ENCODE data around the gene AFP.

The AFP gene

GRCh38 chr4:73419106-73420038 lies 16.6 kb upstream of the AFP start:
- no peak overlapping the region for H3K9ac ChIP-seq
- no peak overlapping the region for H3K4me2 ChIP-seq (ENCODE audit: low read length)
- no peak overlapping the region for H3K27ac ChIP-seq
- H3K4me1 ChIP-seq, result no peaks in the 10 kb centered on the region
- H3K27me3 ChIP-seq (ENCODE audit: control insufficient read depth, insufficient read depth, low read length), result no peaks in the 10 kb centered on the region
- no peaks in the 10 kb centered on the region for H3K36me3 ChIP-seq (ENCODE audit: control insufficient read depth, insufficient read depth, low read length)
- no peaks in the 10 kb centered on the region for H3K79me2 ChIP-seq
- TF ChIP-seq CTCF (IDR thresholded peaks at IDR 0.05), result no peak
- H3K9me3 ChIP-seq (ENCODE audit: control insufficient read depth, low read length), result no peaks in the 10 kb centered on the region
- H2AFZ ChIP-seq, result no peak overlapping the region
- no peak overlapping the region for H3K4me3 ChIP-seq (ENCODE audit: low read depth, low read length)

- Histone ChIP-seq H3K36me3 (ENCODE audit: control insufficient read depth, insufficient read depth, low read length) (no peaks in the 10 kb centered on the region), H3K4me3 (ENCODE audit: low read depth, low read length) (no peak overlapping the region), H3K4me2 (ENCODE audit: low read length) (no peak overlapping the region), H2AFZ (no peak overlapping the region), H3K27ac (no peak overlapping the region), H3K9me3 (ENCODE audit: control insufficient read depth, low read length) (no peaks in the 10 kb centered on the region), H3K4me1 (no peaks in the 10 kb centered on the region), H3K9ac (no peak overlapping the region), H3K79me2 (no peaks in the 10 kb centered on the region), H3K27me3 (ENCODE audit: control insufficient read depth, insufficient read depth, low read length) (no peaks in the 10 kb centered on the region)
- no peak for TF ChIP-seq CTCF (IDR thresholded peaks at IDR 0.05)
These were observed 15.4 kb upstream of the AFP start for GRCh38 chr4:73420615-73421014.

- TF ChIP-seq CTCF (IDR thresholded peaks at IDR 0.05), result no peak
- H2AFZ ChIP-seq, result no peak overlapping the region
- H3K9ac ChIP-seq, result no peak overlapping the region
- H3K4me1 ChIP-seq, result no peaks in the 10 kb centered on the region
- no peak overlapping the region for H3K27ac ChIP-seq
- no peaks in the 10 kb centered on the region for H3K27me3 ChIP-seq (ENCODE audit: control insufficient read depth, insufficient read depth, low read length)
- no peak overlapping the region for H3K4me3 ChIP-seq (ENCODE audit: low read depth, low read length)
- H3K4me2 ChIP-seq (ENCODE audit: low read length), result no peak overlapping the region
- no peaks in the 10 kb centered on the region for H3K36me3 ChIP-seq (ENCODE audit: control insufficient read depth, insufficient read depth, low read length)
- no peaks in the 10 kb centered on the region for H3K9me3 ChIP-seq (ENCODE audit: control insufficient read depth, low read length)
- H3K79me2 ChIP-seq, result no peaks in the 10 kb centered on the region
These were observed 14.1 kb upstream of the AFP start for GRCh38 chr4:73421708-73422457.

- no peak for TF ChIP-seq CTCF (IDR thresholded peaks at IDR 0.05)
- Histone ChIP-seq H2AFZ (no peak overlapping the region), H3K79me2 (no peaks in the 10 kb centered on the region), H3K27me3 (ENCODE audit: control insufficient read depth, insufficient read depth, low read length) (no peaks in the 10 kb centered on the region), H3K27ac (no peak overlapping the region), H3K9ac (no peak overlapping the region), H3K9me3 (ENCODE audit: control insufficient read depth, low read length) (no peaks in the 10 kb centered on the region), H3K4me2 (ENCODE audit: low read length) (no peak overlapping the region), H3K4me3 (ENCODE audit: low read depth, low read length) (no peak overlapping the region), H3K4me1 (no peaks in the 10 kb centered on the region), H3K36me3 (ENCODE audit: control insufficient read depth, insufficient read depth, low read length) (no peaks in the 10 kb centered on the region)
These were observed 13.6 kb upstream of the AFP start for GRCh38 chr4:73422458-73422752.
